HUDEP-2 (cell line): Measurements from ENCODE around the gene NOPCHAP1.
"Not testable (repeated sequence)": the region's sequence is repeated elsewhere in the genome, so short reads cannot be mapped to it uniquely, and the experiment has no call there.

ENCODE experiments used
- DNase-seq, 76 experiments: peaks; one replicate each; lab custom pipeline; 2025; ENCODE audit not compliant: unreplicated experiment in 76 of 76; lab: John Stamatoyannopoulos, UW

Gene NOPCHAP1, protein sequence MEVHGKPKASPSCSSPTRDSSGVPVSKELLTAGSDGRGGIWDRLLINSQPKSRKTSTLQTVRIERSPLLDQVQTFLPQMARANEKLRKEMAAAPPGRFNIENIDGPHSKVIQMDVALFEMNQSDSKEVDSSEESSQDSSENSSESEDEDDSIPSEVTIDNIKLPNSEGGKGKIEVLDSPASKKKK

DNA sequence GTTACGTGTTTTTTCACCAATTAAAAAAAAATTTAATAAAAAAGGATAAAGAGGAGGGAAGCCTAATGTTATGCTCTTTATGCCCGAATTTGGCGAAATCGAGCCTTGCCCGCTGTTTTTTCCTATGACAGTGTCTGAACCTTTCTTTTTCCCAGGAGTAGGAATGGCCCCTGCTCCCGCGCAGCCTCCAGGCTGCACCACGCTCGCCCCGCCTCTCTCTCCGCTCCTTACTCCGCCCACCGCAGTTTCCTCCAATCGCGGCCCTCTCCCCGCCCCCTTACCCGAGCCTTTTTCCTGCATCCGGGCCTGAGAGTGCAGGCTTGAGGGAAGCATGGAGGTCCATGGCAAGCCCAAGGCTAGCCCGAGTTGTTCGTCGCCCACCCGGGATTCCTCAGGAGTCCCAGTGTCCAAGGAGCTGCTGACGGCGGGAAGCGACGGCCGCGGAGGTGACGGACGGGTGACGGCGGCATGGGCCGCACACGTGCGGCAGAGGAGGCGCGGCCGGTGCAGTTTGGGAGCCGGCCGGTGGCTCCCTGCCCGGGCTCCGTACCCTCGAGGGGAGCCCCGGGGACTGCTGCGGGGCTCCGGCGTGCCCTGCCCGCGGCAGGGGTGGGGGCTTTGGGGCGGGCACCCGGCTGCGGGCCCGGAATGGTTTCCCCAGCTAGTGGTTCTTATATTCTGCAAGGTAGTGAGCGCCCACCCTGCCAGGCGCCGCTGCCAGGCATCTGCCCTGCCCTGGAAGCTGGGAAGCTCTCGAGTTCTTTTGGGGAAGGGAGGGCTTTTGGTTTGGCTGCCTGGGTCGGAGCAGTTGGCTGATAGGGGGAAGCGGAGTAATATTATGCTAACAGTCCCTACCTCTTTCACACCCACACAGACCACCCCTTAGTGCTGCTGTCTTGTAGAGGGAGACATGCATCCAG, at the start of gene NOPCHAP1:
NOPCHAP1 (plus strand) TSS at position 295 of the 920 bp plus-strand sequence; CDS start at position 332, 37 bp downstream.
- peak in 73 of 76 experiments; percentile 11 to 87 (median 67) for DNase-seq

GRCh38 chr12:104938371-104938770, 47.7 kb upstream of the NOPCHAP1 start:
- DNase-seq, result no peak

DNA sequence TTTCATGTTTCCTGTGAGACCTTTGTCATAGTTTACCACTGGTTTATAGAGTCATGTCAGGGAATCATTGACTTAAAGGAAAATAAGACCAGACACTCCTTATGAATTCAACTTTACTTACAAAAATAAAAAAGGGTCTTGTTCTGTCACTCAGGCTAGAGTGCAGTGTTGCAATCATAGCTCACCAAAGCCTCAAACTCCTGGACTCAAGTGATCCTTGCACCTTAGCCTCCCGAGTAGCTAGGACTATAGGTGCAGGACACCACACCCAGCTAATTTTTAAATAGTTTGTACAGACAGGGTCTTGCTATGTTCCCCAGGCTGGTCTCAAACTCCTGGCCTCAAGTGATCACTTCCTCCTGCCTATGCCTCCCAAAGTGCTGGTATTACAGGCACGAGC, 47.0 kb upstream of the NOPCHAP1 start:
- DNase-seq, result no peak

GRCh38 chr12:104941454-104941853, 44.7 kb upstream of the NOPCHAP1 start:
- DNase-seq, result no peak

GRCh38 chr12:104942075-104942474, 44.0 kb upstream of the NOPCHAP1 start:
- DNase-seq, result no peak

GRCh38 chr12:104943401-104943800, 42.7 kb upstream of the NOPCHAP1 start:
- DNase-seq, result not testable (repeated sequence)

- no peak for DNase-seq
These were observed 41.9 kb upstream of the NOPCHAP1 start for GRCh38 chr12:104944252-104944651.

- not testable (repeated sequence) for DNase-seq
These were observed 37.4 kb upstream of the NOPCHAP1 start for GRCh38 chr12:104948716-104949115.

DNA sequence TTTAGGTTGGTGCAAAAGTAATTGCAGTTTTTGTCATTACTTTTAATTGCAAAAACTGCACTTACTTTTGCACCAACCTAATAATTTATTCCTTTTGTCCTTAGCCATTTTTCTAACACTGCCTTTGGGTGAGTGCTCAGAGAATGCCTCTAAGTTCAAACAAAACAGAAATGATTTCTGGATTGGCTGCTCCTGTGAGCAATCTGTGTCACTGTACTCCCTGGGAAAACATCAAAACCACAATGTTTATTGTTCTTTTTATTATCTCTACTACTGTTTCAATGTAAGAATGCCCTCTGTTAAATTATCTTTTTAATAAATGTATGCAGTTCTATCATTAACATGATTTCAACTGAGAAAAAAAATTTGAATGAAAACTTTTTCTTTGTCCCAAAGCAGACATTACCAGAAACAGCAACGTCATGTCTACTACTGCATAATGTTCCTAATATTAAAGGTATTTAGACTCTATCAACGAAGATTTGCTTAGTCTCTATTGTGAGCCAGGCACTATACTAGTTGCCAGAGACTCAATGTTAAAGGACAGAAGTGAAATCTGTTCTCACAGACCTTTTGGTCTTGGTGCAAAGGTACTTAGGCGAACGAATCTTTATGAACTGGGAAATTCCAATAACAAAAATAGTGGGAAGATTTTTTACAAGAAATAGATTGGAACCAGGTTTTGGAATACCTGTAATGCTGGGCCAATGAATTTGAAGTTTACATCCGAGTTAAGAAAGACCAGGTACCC, 34.2 kb upstream of the NOPCHAP1 start:
- no peak for DNase-seq

DNA sequence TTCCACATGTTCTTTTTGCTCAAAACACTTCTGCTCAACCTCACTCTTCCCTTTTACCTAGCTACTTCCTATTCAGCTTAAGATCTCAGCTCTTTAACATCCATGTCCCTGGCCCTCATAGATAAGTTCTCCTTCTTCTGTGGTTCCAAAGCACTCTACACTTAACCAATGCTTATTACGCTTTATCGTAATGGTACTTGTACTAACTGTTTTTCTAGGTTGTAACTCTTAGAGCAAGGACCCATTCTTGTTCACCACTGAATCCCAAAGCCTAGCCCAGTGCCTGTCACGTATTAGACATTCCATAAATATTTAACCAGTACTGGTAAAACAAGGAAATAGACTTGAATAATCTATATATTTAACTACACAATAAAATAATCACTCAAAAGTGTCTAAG, 33.3 kb upstream of the NOPCHAP1 start:
- no peak for DNase-seq

- no peak for DNase-seq
These were observed 32.8 kb upstream of the NOPCHAP1 start for GRCh38 chr12:104953323-104953722.

GRCh38 chr12:104955703-104956102, 30.4 kb upstream of the NOPCHAP1 start:
- DNase-seq, result no peak

GRCh38 chr12:104956870-104957718, 29.0 kb upstream of the NOPCHAP1 start:
- DNase-seq, result no peak

DNA sequence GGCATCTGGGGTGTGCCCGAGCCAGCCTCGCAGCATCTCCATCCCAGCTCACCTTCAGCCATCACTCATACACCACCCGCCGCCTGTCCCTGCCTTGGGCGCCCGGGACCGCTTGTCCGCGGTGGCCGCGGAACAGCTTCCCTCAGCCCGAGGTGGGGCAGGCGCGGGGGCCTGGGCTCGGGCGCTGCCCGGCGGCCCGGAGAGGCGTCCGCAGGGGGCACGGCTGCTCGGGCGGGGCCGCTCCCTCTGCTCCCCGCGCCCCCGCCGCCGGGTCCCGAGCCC, 28.5 kb upstream of the NOPCHAP1 start:
- peak in 1 of 76 experiments; percentile 7 for DNase-seq

- DNase-seq, result peak in 59 of 76 experiments; percentile 9 to 79 (median 39)
These were observed 27.9 kb upstream of the NOPCHAP1 start, which contains the start of gene SLC41A2 for GRCh38 chr12:104958001-104958804. TSS of gene SLC41A2 (minus strand) at chr12:104958290. CDS start at chr12:104928527, 29,763 bp downstream.

DNA sequence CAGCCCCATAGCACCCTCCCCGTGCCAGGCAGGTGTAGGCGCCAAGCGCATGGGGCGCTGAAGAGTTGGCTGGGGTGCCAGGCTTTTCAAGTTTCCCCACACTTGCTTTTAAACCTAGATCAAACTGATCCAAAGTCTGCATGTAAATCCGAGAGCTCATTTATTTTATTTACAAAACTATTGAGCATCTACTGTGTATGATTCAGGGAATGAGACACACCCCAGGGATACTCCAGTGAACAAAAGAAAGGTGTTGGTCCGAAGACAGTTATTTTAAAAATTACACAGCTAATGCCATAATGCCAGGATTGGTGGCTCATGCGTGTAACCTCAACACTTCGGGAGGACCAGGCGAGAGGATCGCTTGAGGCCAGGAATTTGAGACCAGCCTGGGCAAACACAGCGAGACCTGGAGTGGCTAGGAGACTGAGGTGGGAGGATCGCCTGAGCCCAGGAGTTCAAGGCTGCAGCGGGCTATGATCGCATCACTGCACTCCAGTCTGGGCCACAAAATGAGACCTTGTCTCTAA, 27.2 kb upstream of the NOPCHAP1 start:
- no peak for DNase-seq

GRCh38 chr12:104959335-104959841, 26.7 kb upstream of the NOPCHAP1 start:
- DNase-seq, result peak in 3 of 76 experiments; percentile 6 to 18 (median 16)

DNA sequence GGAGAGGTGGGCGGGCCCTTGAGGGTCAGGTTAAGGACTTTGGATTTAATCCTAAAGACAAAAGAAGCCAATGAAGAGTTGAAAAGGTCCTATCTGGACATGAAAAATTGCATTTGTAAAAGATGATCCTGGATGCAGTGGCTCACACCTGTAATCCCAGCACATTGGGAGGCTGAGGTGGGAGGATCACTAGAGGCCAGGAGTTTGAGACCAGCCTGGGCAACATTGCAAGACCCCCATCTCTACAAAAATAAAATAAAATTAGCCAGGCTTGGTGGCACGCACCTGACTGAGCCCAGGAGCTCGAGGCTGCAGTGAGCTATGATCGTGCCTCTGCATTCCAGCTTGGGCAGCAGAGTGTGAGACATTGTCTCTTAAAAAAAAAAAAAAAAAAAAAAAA, 25.7 kb upstream of the NOPCHAP1 start:
- no peak for DNase-seq

DNA sequence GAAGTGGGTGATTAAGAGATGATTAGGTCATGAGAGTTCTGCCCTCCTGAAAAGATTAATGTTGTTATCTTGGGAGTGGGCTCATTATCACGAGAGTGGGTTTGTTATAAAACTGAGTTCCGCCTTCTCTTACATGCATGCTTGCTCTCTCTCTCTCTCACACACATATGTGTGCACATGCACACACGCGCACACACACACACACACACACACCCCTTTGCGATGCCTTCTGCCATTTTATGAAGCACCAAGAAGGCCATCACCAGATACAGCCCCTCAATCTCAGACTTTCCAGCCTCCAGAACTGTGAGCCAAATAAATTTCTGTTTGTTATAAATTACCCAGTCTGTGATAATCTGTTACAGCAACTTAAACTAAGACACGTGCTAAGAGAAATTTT, 22.4 kb upstream of the NOPCHAP1 start:
- DNase-seq, result no peak
